Right cardiac atrium (tissue), 5 donors: ENCODE data around the gene CAMTA1. TPM values are rescaled to one million over a fixed set of nuclear protein-coding genes. Genes with fewer than 3 reads are reported as not detected.

Experiments used
- ATAC-seq, 2 donors: fragments of 200-7000 bp; cut with Tn5 transposase; one replicate each; pipeline versions ENCODE4 v1.8.0 to v1.9.1; 2020; ENCODE audit warnings: moderate library complexity in 2 of 2, mild to moderate bottlenecking in 1 of 2
- DNase-seq, 3 donors: peaks; one replicate each; pipeline ENCODE4 v3.0.0-alpha.2; 2020
- H3K27ac ChIP-seq: one replicate; pipeline ENCODE4 v1.5.1; 2013; ENCODE audit warnings: mild to moderate bottlenecking, low read length, control low read depth, moderate library complexity
- H3K27me3 ChIP-seq: one replicate; pipeline ENCODE4 v1.6.1; 2013; ENCODE audit not compliant: control insufficient read depth, insufficient read depth
- H3K4me1 ChIP-seq: one replicate; pipeline ENCODE4 v1.6.1; 2013; ENCODE audit warnings: low read length; ENCODE audit not compliant: control insufficient read depth, insufficient read depth
- H3K4me3 ChIP-seq: one replicate; pipeline ENCODE4 v1.5.1; 2013; ENCODE audit warnings: low read length, control low read depth
- H3K9me3 ChIP-seq: one replicate; pipeline ENCODE4 v1.6.1; 2013; ENCODE audit warnings: low read length; ENCODE audit not compliant: control insufficient read depth
- WGBS: extraction: QIAGEN DNeasy Blood & Tissue Kit; methylation state at CpG from one replicate; pipeline ENCODE4 v1.1.7; 2013; 5-methylcytosine and 5-hydroxymethylcytosine counted together
- intact Hi-C, 4 donors: fragments of 100-400 bp; cut with DNase I; formaldehyde crosslinking; loops; one replicate each; pipeline versions ENCODE4 v1.11.0 to v1.14.0; 2022 to 2023
- polyA plus RNA-seq: library from polyadenylated mRNA; stranded (reverse); fragments of 200-250 nt; gene quantifications from one replicate; pipeline ENCODE4 v1.2.3, GENCODE V29; 2013
- total RNA-seq, 4 donors: library from RNA; stranded (reverse); fragmentation: NEBNext Ultra II Directional; extraction: Animal tissue kit (Norgen Biotek cat#: 25700); gene quantifications; one replicate each; pipeline ENCODE4 v1.2.1, GENCODE V29; 2021
- donor health status: healthy with polysubstance abuse.
- donor health status: DM: no; HTN: yes; CAD: no.
- donor health status: DM: no; HTN: no; CAD: no.
- donor health status: DM: no; HTN: yes; CAD: no; lungs with severe emphysema.
- donor health status: DM: yes; HTN: yes; CAD: no.

Gene CAMTA1
- total and polyA plus RNA-seq, 5 donors: 155 to 334 (median 164) TPM

DNA sequence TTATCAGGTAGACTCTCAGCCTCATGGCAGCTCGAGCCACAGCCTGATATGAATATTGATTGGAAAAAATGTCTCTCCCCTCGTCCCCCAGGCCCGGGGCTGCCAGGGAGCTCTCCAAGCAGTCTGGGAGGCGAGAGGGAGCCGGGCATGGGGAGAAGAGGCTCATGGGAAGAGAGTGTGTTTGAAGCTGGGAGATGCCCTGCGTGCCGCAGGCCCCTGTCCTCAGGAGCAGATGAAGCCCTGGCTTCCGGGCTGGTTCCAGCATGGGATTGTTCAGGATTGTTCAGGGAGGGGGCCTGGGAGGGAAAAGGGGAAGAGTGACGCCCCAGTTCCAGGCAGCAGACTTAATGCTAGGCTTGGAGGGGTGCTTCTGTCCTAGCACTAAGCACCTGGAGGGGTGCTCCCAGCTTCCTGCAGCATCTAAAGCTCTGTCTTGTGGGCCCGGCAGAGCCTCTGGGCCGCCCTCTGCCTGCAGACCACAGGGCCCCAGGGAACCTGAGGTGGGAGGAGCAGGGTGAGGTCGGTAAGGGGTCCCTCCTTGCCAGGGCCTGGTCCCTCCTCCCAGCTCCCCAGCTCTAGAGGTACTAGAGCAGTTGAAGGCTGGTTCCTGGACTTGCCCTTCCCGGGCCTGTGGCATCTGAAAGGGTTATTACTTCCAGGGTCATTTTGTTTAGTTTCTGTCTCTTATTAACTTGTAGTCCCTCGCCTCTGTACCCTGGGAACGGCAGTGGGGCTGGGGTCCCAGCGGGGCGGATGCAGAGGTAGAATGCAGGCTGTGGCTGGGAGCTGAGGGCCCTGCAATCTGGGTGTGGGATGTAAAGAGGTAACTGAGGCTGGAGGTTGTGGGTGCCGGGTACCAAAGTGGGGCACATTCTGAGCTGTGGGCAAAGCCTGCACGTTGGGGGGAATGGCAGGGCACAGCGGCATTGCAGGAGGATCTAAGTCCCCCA lies 651.1 kb downstream of the CAMTA1 start:
- Histone ChIP-seq H3K9me3 (no peaks in the 10 kb centered on the region), H3K4me1 (no peaks in the 10 kb centered on the region), H3K27me3 (no peaks in the 10 kb centered on the region), H3K4me3 (no peak overlapping the region), H3K27ac (no peak overlapping the region)
- ATAC-seq: no peak
- WGBS: 88% methylated on average over 20 of the region's 20 CpGs
- intact Hi-C loops: no loop called here
- no peak for DNase-seq

DNA sequence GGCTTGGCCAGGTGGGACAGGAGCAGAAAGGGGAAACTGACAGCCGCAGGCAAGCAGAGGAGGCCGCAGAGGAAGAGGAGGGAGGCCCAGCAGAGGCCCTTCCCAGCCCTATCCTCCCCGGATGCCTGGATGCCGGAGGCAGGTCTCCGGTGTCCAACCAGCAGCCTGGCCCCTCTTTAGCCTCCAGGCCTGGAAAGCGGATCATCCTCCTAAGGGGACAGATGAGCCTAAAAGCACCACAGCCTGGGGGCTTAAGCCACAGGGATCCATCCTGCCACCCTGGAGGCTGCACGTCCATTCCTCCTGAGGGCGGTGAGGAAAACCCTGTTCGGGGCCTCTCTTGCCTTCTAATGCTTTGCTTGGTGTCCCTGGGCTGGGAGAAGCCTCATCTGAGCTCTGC lies 651.8 kb downstream of the CAMTA1 start:
- intact Hi-C loops: no loop called here
- whole genome bisulfite sequencing: 84% methylated on average over 9 of the region's 9 CpGs
- DNase-seq (peak in 1 of 3 donors; percentile 16), ATAC-seq (no peak)
- Histone ChIP-seq H3K4me3 (no peak overlapping the region), H3K27ac (no peak overlapping the region), H3K4me1 (no peaks in the 10 kb centered on the region), H3K9me3 (no peaks in the 10 kb centered on the region), H3K27me3 (no peaks in the 10 kb centered on the region)

DNA sequence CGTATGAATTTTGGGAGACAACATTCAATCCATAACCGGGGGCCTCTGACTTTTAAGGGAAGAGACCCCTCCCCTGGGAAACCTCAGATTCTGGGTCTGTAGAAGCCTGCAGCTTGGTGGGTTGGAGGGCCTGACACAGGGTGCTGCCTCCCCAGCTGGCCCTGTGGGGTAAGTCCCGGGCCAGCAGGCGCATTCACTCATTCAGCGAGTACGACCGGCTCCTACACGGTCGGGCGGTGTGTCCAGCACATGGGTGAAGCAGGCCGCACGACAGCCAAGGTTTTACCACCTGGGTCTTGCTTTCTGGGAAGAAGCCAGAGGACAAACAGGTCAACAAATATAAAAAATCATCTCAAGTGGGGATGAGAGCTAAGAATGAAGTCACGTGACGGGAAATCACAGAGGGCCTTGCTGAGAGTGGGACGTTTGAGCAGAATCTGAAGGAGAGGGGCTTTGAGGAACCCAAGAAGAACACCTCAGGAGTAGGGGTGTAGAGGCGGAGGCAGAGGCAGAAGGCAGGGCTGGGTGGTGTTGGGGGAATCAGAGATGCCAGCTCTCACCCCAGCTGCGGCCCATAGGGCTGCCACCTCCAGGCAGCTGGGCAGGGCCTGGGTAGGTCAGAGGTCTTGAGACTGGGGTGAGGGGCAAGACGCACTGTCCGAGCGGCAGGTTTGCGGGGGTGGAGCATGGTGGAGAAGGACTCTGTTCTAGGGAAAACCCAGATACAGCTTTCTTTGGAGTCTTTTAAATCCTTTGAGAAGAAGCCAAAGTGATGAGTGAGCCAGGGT lies 652.5 kb downstream of the CAMTA1 start:
- no peak for ATAC-seq
- no peaks in the 10 kb centered on the region for H3K4me1 ChIP-seq
- H3K4me3 ChIP-seq: no peak overlapping the region
- intact Hi-C loops: no loop called here
- H3K27me3 ChIP-seq: no peaks in the 10 kb centered on the region
- DNase-seq: peak in 1 of 3 donors; percentile 22
- WGBS: 91% methylated on average over 21 of the region's 21 CpGs
- H3K27ac ChIP-seq: no peak overlapping the region
- H3K9me3 ChIP-seq: no peaks in the 10 kb centered on the region

DNA sequence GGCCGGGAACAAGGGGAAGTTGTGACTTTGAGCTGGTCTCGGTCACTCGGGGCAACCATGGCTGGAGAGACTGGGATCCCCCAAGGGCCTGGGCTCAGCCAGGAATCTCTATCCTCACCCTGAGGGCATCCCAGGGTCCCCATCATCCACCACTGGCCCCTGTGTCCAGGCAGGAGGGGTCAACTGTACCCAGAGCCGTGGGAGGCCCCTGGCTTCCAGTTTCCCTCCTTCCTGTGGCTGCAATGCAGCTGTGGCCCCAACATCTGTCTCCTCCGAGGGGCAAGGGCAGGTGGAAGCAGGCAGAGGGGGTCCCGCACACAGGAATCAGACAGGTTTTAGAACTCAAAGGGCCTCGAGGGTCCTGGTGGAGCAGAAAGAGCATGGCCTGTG lies 653.1 kb downstream of the CAMTA1 start:
- no peaks in the 10 kb centered on the region for H3K27me3 ChIP-seq
- ATAC-seq (no peak), DNase-seq (peak in 1 of 3 donors; percentile 41)
- H3K27ac ChIP-seq: no peak overlapping the region
- 82% methylated on average over 7 of the region's 7 CpGs for WGBS
- H3K4me3 ChIP-seq: no peak overlapping the region
- no peaks in the 10 kb centered on the region for H3K9me3 ChIP-seq
- intact Hi-C loops: no loop called here
- H3K4me1 ChIP-seq: no peaks in the 10 kb centered on the region

DNA sequence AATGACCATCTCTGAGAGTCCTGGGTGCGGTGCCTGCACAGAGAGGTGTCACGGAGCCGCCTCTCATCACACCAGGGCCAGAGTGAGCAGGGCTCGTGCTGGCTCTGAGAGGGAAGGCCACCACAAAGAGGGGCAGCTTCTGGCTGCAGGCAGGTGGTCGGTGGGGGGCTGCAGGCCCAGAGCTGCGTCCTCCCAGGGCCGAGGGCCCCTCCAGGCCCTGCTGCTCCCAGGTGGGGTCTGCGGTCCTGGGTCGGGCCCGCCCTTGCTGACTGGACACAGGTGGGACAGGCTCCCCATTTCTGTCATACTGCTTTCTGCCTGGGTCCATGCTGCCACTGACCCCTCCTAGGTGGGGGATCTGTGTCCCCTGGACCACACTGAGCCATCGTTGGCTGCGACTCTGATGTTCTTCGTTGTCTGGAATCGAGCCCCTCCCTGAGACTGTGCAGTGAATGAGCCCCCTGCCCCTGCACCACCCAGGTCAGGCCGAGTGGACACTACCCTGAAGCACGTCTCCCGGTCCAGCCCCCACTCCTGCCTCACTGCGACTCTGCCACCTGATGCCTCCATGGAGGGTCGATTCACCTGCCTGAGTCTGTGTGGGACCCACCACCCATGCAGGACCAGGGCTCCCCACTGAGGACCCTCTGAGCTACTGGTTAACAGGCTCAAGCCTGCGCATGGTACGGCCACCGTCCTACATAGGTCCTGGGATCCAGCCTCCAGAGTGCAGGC lies 653.8 kb downstream of the CAMTA1 start:
- 95% methylated on average over 22 of the region's 22 CpGs for WGBS
- ATAC-seq (no peak), DNase-seq (peak in 1 of 3 donors; percentile 34)
- intact Hi-C loops: no loop called here
- Histone ChIP-seq H3K4me3 (no peak overlapping the region), H3K9me3 (no peaks in the 10 kb centered on the region), H3K27me3 (no peaks in the 10 kb centered on the region), H3K27ac (no peak overlapping the region), H3K4me1 (no peaks in the 10 kb centered on the region)

DNA sequence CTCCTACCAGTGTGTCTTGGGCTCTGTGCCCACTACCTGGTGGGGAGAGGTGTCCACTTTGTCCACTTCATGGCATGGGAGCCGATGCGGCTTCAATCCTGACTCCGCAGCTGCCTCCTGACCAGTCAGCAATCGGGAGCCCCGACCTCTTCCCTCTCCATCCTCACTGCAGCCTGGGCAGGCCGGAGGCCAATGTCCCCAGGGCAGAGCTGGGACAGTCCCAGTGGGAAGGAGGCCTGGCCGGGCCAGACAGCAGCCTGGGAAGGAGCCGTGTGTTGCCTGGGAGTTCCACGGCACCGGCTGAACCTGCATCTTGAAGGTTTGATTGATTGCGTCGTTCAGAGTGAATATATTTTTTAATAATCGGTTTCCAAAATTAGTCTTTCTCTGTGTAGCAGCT lies 654.9 kb downstream of the CAMTA1 start:
- H3K9me3 ChIP-seq: no peaks in the 10 kb centered on the region
- no peaks in the 10 kb centered on the region for H3K4me1 ChIP-seq
- H3K4me3 ChIP-seq: no peak overlapping the region
- 89% methylated on average over 13 of the region's 13 CpGs for WGBS
- ATAC-seq: no peak
- peak in 1 of 3 donors; percentile 41 for DNase-seq
- intact Hi-C loops: no loop called here
- H3K27ac ChIP-seq: no peak overlapping the region
- H3K27me3 ChIP-seq: no peaks in the 10 kb centered on the region

DNA sequence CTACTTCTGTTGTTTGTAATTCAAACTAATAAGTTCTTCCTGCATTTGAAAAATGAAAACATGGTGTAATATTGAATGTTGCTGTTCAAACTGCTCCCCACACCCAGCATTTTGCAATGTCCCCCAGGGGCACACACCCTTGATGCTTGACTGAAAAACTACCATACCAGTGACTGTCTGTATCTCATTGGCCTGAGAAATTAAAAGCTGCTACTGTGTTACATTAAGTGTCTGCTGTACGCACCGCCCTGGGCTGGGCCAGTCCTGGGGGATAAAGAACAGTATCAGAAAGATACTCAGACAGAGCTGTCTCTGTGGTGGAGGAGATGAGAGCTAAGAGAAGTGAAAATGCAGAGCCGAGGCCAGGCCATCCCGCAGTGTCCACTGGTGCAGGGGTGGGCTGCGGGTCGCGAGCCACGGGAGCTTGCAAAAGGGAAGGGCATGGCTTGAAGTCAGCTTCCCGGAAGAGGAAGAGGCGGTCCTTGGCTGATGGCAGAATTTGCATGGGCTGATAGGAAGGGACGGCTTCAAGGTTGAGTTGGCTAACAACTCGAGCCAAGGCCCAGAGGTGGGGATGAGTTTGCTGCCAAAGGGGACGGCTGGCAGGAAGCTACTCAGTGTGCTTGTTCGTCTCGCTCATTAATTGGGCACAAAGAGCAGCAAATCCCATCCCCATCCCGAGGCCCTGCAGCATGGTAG lies 656.0 kb downstream of the CAMTA1 start:
- peak in 1 of 3 donors; percentile 37 for DNase-seq
- Histone ChIP-seq H3K9me3 (no peaks in the 10 kb centered on the region), H3K27ac (no peak overlapping the region), H3K4me3 (no peak overlapping the region), H3K4me1 (no peaks in the 10 kb centered on the region), H3K27me3 (no peaks in the 10 kb centered on the region)
- intact Hi-C loops: no loop called here
- ATAC-seq: no peak
- 59% methylated on average over 16 of the region's 16 CpGs for WGBS

DNA sequence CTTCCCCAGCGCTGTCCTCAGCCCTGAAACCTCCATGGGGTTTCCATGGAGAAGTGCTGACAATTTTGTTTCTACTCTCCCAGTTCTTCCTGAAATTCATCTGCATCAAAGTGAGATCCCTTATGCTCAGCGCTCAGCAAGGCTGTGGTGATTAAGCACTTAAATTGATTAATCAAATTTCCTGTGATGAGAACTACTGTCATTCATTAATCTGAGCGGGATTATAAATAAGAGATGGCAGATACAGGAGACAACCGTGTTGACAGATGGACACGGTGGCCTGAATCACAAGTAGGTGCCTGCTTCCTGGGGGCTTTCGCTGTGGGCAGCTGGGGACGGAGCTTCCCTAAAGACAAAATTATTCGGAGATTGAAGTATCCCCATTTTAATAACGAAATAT lies 656.8 kb downstream of the CAMTA1 start:
- ATAC-seq (no peak), DNase-seq (no peak)
- intact Hi-C loops: no loop called here
- Histone ChIP-seq H3K4me3 (no peak overlapping the region), H3K9me3 (no peaks in the 10 kb centered on the region), H3K4me1 (no peaks in the 10 kb centered on the region), H3K27me3 (no peaks in the 10 kb centered on the region), H3K27ac (no peak overlapping the region)
- WGBS: 93% methylated on average over 9 of the region's 9 CpGs

DNA sequence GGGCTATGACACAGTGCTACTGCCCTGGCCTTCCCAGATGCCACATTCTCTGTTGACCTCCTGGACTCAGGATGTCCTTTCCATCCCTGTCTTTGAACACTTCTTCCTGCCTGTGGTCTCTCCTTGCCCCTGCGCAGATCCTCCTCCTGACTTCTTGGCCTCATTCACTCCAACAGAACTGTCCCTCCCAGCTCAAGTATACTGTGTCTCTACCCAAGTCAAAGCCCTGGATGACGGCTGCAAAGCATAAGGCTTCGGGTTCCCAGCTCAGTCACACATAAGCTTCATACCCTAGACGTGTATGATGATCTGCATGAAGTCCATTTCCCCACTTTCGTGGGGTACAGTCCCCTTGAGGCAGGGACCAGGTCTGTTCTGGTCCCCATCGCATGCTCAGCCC lies 657.7 kb downstream of the CAMTA1 start:
- Histone ChIP-seq H3K27ac (no peak overlapping the region), H3K27me3 (no peaks in the 10 kb centered on the region), H3K4me3 (no peak overlapping the region), H3K4me1 (no peaks in the 10 kb centered on the region), H3K9me3 (no peaks in the 10 kb centered on the region)
- DNase-seq: no peak
- no peak for ATAC-seq
- intact Hi-C loops: no loop called here
- WGBS: 93% methylated on average over 6 of the region's 6 CpGs

DNA sequence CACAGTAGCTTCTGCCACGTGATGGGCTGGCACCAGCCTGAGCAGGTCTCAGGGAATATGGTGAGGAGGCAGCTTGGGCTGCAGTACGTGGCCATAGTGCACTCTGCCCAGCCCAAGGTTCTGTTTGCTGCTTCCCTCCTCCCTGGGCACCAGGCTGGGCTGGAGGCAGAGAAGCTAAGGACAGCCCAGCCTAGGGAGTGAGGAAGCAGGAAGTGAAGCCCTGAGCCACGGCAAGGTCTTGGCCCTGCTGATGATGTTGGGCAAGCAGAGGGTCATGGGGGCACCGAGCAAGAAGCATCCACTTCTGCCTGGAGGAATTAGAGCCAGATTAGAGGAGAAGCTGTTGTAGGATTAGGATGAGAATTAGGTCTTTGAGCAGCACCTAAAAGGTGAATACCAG lies 659.1 kb downstream of the CAMTA1 start:
- H3K4me1 ChIP-seq: no peaks in the 10 kb centered on the region
- no peaks in the 10 kb centered on the region for H3K9me3 ChIP-seq
- DNase-seq (no peak), ATAC-seq (no peak)
- no peak overlapping the region for H3K27ac ChIP-seq
- no peak overlapping the region for H3K4me3 ChIP-seq
- 71% methylated on average over 4 of the region's 4 CpGs for WGBS
- no peaks in the 10 kb centered on the region for H3K27me3 ChIP-seq
- intact Hi-C loops: no loop called here
